Tibial nerve (tissue), 4 donors: ENCODE data around the gene SLC22A12.

Source experiments
- CTCF ChIP-seq, 5 experiments: fragments of 200-600 bp in 3 of 5; fragments of 450-650 bp in 2 of 5; sonication (generic) in 3 of 5; IDR thresholded peaks; one replicate each; pipeline ENCODE4 v1.5.1; 2016 to 2019; ENCODE audit warnings: antibody characterized with exemption in 5 of 5, mild to moderate bottlenecking in 3 of 5, moderate library complexity in 2 of 5
- EP300 ChIP-seq, 2 donors: sonication (generic); formaldehyde crosslinking; IDR thresholded peaks; one replicate each; pipeline ENCODE4 v1.6.1; 2017; ENCODE audit warnings: antibody characterized with exemption in 2 of 2, mild to moderate bottlenecking in 1 of 2
- POLR2A ChIP-seq, 2 donors: fragments of 450-650 bp; IDR thresholded peaks; one replicate each; pipeline ENCODE4 v1.6.1; 2017; ENCODE audit warnings: antibody characterized with exemption in 2 of 2, mild to moderate bottlenecking in 2 of 2, moderate library complexity in 2 of 2

DNA sequence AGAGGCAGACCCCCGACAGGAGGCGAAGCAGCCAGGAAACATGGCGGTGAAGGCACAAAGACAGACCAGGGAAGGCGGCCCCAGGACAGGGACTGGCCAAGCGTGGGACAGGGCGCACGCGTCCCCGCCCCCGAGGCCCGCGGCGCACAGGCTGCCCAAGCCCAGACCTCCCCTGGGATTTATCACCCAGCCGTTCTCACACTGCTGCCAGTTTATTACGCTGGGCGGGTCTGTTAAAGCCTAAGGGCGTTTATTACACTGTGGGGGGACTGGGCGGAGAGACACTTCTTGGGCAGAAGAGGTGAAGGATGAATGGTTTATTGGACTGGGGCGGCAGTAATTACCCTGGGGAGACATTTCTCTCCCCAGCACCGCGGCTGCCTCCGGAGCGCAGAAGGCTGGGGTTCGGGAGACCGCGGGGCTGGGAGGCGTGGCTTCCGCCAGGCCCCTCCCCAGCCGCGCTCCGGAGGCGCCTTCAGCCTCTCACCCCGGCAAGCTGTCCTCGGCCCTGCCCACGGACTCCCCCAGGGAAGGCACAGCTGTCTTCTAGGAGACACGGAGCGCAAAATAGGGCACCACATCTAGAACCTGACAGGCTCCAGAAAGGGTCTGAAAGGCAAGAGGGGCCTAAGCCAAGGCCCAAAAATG lies 47.1 kb downstream of the SLC22A12 start:
- TF ChIP-seq CTCF (IDR thresholded peaks at IDR 0.05) (no peak), POLR2A (IDR thresholded peaks at IDR 0.05) (no peak), EP300 (IDR thresholded peaks at IDR 0.05) (no peak)
